Testis (tissue), 3 donors: ENCODE results near the gene MGA. TPM values are rescaled to one million over a fixed set of nuclear protein-coding genes. Genes with fewer than 3 reads are reported as not detected.
"Not testable (repeated sequence)": the region's sequence is repeated elsewhere in the genome, so short reads cannot be mapped to it uniquely, and the experiment has no call there.

Source experiments
- DNase-seq: peaks from one replicate; pipeline ENCODE4 v3.0.0-alpha.2; 2019
- H3K27ac ChIP-seq, 2 donors: fragments of 200-600 bp; sonication (generic); one replicate each; pipeline ENCODE4 v1.5.1; 2019
- H3K27me3 ChIP-seq: fragments of 200-600 bp; sonication (generic); one replicate; pipeline ENCODE4 v1.5.1; 2019
- H3K36me3 ChIP-seq: fragments of 200-600 bp; sonication (generic); one replicate; pipeline ENCODE4 v1.5.1; 2017; ENCODE audit warnings: low read depth; ENCODE audit errors: missing control alignments
- H3K4me1 ChIP-seq: fragments of 200-600 bp; sonication (generic); one replicate; pipeline ENCODE4 v1.5.1; 2019
- H3K4me3 ChIP-seq, 2 donors: fragments of 200-600 bp; sonication (generic); one replicate each; pipeline ENCODE4 v1.5.1; 2017 to 2019
- H3K9me3 ChIP-seq: fragments of 200-600 bp; sonication (generic); one replicate; pipeline ENCODE4 v1.5.1; 2017
- POLR2A ChIP-seq: fragments of 450-650 bp; IDR thresholded peaks from one replicate; pipeline ENCODE4 v1.6.1; 2017; ENCODE audit warnings: antibody characterized with exemption, mild to moderate bottlenecking, moderate library complexity
- WGBS, 2 donors: methylation state at CpG; one replicate each; pipeline ENCODE4 v1.1.5; 2018; 5-methylcytosine and 5-hydroxymethylcytosine counted together
- intact Hi-C: fragments of 100-400 bp; cut with DNase I; formaldehyde crosslinking; loops from one replicate; pipeline ENCODE4 v1.15.1; 2023; ENCODE audit warnings: low total_unique reads
- polyA plus RNA-seq: library from polyadenylated mRNA; stranded (reverse); fragments of 350-450 nt; fragmentation: Illumina TruSeq; extraction: RNeasy Lipid Tissue Mini Kit (QIAGEN cat#74804); gene quantifications from one replicate; pipeline ENCODE4 v1.2.3, GENCODE V29; 2014; ENCODE audit warnings: low read depth, low replicate concordance; ENCODE audit not compliant: insufficient read depth
- total RNA-seq, 2 donors: library from RNA; depleted of rRNA; stranded (reverse); fragments of >200 nt; gene quantifications; one replicate each; pipeline ENCODE4 v1.2.3, GENCODE V29; 2016
- TF ChIP-seq, protein P1 (sequence below), 3 experiments: fragments of 450-650 bp in 2 of 3; fragments of 200-600 bp in 1 of 3; sonication (generic) in 1 of 3; IDR thresholded peaks; one replicate each; pipeline ENCODE4 v1.5.1; 2016 to 2019; ENCODE audit warnings: antibody characterized with exemption in 3 of 3, mild to moderate bottlenecking in 2 of 3, moderate library complexity in 1 of 3

MGA gene
- total and polyA plus RNA-seq, 3 donors from 2014 or later: 20.3 to 90.2 (median 78.1) TPM

DNA sequence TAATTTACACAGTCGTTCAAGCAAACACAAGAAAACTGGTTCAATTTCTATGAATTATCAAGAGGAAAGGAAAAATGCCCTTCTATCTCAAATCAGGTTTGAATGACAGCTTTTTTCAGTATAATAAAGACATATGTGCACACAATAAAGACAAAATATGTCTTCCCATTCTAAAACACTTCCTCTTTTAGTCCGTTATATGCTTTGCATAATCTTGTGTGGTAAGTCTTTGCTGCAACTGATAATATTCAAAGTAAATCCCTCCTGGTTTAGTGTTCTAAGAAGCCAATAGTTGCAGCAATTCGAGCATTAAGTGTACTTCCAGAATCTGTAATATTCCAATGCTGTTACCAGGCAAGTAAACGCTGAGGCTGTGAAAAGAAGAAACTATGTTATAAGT, 70.3 kb downstream of the MGA start:
- H3K36me3 ChIP-seq: no peaks in the 10 kb centered on the region
- no peaks in the 10 kb centered on the region for H3K27me3 ChIP-seq
- no peak overlapping the region for H3K4me3 ChIP-seq
- H3K27ac ChIP-seq: no peak overlapping the region
- TF ChIP-seq POLR2A: no peak
- TF ChIP-seq, protein P1, sequence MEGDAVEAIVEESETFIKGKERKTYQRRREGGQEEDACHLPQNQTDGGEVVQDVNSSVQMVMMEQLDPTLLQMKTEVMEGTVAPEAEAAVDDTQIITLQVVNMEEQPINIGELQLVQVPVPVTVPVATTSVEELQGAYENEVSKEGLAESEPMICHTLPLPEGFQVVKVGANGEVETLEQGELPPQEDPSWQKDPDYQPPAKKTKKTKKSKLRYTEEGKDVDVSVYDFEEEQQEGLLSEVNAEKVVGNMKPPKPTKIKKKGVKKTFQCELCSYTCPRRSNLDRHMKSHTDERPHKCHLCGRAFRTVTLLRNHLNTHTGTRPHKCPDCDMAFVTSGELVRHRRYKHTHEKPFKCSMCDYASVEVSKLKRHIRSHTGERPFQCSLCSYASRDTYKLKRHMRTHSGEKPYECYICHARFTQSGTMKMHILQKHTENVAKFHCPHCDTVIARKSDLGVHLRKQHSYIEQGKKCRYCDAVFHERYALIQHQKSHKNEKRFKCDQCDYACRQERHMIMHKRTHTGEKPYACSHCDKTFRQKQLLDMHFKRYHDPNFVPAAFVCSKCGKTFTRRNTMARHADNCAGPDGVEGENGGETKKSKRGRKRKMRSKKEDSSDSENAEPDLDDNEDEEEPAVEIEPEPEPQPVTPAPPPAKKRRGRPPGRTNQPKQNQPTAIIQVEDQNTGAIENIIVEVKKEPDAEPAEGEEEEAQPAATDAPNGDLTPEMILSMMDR (IDR thresholded peaks at IDR 0.05): no peak
- peaks cover 7% of the 10 kb centered on the region for H3K4me1 ChIP-seq
- 59 to 66% methylated on average over 4 of the region's 4 CpGs for WGBS, 2 donors
- no peak for DNase-seq
- intact Hi-C loops: no loop called here
- H3K9me3 ChIP-seq: no peaks in the 10 kb centered on the region

DNA sequence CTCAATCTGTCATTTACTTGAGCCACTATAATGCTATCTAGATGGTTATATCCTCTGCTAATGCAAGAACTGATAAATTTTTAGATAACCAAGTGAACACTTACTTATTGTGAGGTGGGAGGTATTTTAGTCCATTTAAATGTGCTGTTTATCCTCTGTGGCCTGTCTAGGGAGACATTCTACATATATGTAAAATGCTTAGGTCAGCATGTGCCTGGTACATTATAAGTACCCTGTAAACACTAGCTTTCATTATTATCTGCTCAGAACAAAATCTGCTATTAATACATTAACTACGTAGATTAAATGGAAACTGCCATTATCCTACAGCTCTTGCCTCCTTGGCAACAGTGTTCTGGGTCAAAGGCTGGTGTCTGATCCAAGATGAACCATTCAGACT, 72.3 kb downstream of the MGA start:
- no peak for TF ChIP-seq POLR2A
- TF ChIP-seq, protein P1 (IDR thresholded peaks at IDR 0.05): no peak
- Histone ChIP-seq H3K36me3 (no peaks in the 10 kb centered on the region), H3K4me1 (peaks cover 8% of the 10 kb centered on the region), H3K9me3 (no peaks in the 10 kb centered on the region), H3K27ac (no peak overlapping the region), H3K4me3 (no peak overlapping the region), H3K27me3 (no peaks in the 10 kb centered on the region)
- 63 to 78% methylated on average over 1 of the region's 1 CpG for WGBS, 2 donors
- intact Hi-C loops: no loop called here
- DNase-seq: no peak

DNA sequence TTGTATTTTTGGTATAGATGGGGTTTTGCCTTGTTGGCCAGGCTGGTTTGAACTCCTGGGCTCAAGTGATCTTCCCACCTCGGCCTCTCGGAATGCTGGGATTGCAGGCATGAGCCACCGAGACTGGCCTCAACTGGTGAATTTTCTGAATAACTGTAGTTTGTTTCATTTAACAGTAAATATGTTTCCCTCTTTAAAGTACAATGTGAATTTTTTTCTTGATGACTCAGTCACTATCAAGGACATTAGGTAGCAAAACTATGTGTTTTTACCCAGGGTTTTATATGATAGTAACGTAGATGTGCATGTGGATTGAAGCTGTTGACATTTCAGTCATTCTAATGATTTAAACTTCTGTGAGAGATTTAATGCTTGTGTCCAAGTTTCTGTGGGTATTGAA, 73.9 kb downstream of the MGA start:
- H3K36me3 ChIP-seq: no peaks in the 10 kb centered on the region
- DNase-seq: no peak
- intact Hi-C loops: no loop called here

DNA sequence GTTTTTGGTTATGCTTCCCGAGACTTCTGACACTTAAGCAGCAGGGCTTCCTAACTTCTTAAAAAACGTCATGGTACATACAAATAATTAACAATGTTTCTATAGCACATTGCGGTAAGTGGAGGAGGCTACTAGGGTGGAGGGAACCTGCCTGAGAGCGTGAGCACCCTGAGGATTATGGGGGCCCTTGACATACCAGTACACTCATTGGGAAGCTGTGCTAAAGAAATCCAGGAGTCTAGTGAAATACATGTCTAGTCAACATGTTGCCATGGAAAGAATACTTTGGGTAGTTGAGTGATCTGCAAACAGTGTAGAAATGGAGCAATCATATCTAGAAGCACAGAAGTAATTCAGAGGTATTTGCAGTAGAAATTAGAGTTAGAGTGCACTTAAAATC, 74.8 kb downstream of the MGA start:
- intact Hi-C loops: no loop called here
- Histone ChIP-seq H3K9me3 (no peaks in the 10 kb centered on the region), H3K4me1 (peaks cover 17% of the 10 kb centered on the region), H3K36me3 (no peaks in the 10 kb centered on the region), H3K27ac (peak overlapping the region; percentile 62 to 86), H3K27me3 (no peaks in the 10 kb centered on the region), H3K4me3 (no peak overlapping the region)
- WGBS, 2 donors: 54 to 56% methylated on average over 4 of the region's 4 CpGs
- TF ChIP-seq, protein P1 (IDR thresholded peaks at IDR 0.05): no peak
- no peak for DNase-seq

More for the DNA sequence above, 73.9 kb downstream of the MGA start:
- no peak for TF ChIP-seq POLR2A
- TF ChIP-seq, protein P1 (IDR thresholded peaks at IDR 0.05): no peak
- Histone ChIP-seq H3K9me3 (no peaks in the 10 kb centered on the region), H3K27me3 (no peaks in the 10 kb centered on the region), H3K4me1 (peaks cover 14% of the 10 kb centered on the region), H3K4me3 (no peak overlapping the region), H3K27ac (peak overlapping the region; percentile 62 to 86)
- 74 to 81% methylated on average over 4 of the region's 4 CpGs for WGBS, 2 donors

DNA sequence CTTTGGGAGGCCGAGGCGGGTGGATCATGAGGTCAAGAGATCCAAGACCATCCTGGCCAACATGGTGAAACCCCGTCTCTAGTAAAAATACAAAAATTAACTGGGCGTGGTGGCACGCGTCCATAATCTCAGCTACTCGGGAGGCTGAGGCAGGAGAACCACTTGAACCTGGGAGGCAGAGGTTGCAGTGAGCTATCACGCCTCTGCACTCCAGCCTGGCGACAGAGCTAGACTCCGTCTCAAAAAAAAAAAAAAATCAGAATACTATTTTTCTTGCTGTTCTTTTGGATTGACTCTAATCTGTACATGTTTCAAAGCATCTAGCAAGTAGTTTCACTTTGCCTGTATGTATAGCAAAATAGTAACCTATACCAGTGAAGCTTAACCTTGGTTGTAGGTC, 75.3 kb downstream of the MGA start:
- intact Hi-C loops, H3K36me3 ChIP-seq, H3K27me3 ChIP-seq, H3K4me3 ChIP-seq, DNase-seq, H3K9me3 ChIP-seq: not testable (repeated sequence)
- peaks cover 17% of the 10 kb centered on the region for H3K4me1 ChIP-seq
- peak overlapping the region; percentile 62 to 86 for H3K27ac ChIP-seq
- WGBS, 2 donors: 80 to 84% methylated on average over 10 of the region's 10 CpGs
